ENCODE data around the gene GPR146. TPM values are rescaled to one million over a fixed set of nuclear protein-coding genes. Genes with fewer than 3 reads are reported as not detected.

Gene GPR146
- total and polyA plus RNA-seq, 2 of the 13 experiments (the other 11 are each of a cell fraction or from before 2014, with no cell fraction given) = 2.0 to 15.9 TPM

GRCh38 chr7:1081336-1081735 lies 37.0 kb downstream of the GPR146 start:
- H3K9me3 ChIP-seq (ENCODE audit: low read length) = no peaks in the 10 kb centered on the region
- ATAC-seq (no peak), FAIRE-seq (no peak), DNase-seq (ENCODE audit: low spot score) (no peak)
- ChIA-PET CTCF (ENCODE audit: low intra/inter-chr PET ratio, low total read pairs) (no interaction called here), POLR2A (no interaction called here)
- in situ Hi-C loops (cut with HindIII; ENCODE audit: extremely low pct_ligation_motif_present, low pct_unique_long_range_greater_than_20kb) (no loop called here), intact Hi-C loops (cut with micrococcal nuclease; ENCODE audit: unreplicated experiment) (no loop called here)
- TF ChIP-seq ZBTB7B (CRISPR knock-in tag; IDR thresholded peaks at IDR 0.05) = no peak
- no peak for TF ChIP-seq GATAD2A (CRISPR knock-in tag; IDR thresholded peaks at IDR 0.05)
- TF ChIP-seq ZNF234 (CRISPR knock-in tag; conservative IDR thresholded peaks at IDR 0.05) = no peak
- TF ChIP-seq TEAD3 (CRISPR knock-in tag; optimal IDR thresholded peaks at IDR 0.05; ENCODE audit: borderline replicate concordance) = no peak
- no peak for TF ChIP-seq ZNF883 (CRISPR knock-in tag; IDR thresholded peaks at IDR 0.05; ENCODE audit: not compliant biosample characterization)
- no peak for TF ChIP-seq NR2F6 (IDR thresholded peaks at IDR 0.05)
- no peak for TF ChIP-seq NR2F6 (CRISPR knock-in tag; IDR thresholded peaks at IDR 0.05)
- TF ChIP-seq ZBTB42 (CRISPR knock-in tag; IDR thresholded peaks at IDR 0.05) = no peak
- TF ChIP-seq, protein P1, sequence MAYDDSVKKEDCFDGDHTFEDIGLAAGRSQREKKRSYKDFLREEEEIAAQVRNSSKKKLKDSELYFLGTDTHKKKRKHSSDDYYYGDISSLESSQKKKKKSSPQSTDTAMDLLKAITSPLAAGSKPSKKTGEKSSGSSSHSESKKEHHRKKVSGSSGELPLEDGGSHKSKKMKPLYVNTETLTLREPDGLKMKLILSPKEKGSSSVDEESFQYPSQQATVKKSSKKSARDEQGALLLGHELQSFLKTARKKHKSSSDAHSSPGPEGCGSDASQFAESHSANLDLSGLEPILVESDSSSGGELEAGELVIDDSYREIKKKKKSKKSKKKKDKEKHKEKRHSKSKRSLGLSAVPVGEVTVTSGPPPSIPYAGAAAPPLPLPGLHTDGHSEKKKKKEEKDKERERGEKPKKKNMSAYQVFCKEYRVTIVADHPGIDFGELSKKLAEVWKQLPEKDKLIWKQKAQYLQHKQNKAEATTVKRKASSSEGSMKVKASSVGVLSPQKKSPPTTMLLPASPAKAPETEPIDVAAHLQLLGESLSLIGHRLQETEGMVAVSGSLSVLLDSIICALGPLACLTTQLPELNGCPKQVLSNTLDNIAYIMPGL (CRISPR knock-in tag; IDR thresholded peaks at IDR 0.05; ENCODE audit: borderline replicate concordance in 1 of 2, low read depth in 1 of 2) = no peak
- no peak for TF ChIP-seq ZIK1 (CRISPR knock-in tag; IDR thresholded peaks at IDR 0.05; ENCODE audit: borderline replicate concordance, low read depth)
- no peak for TF ChIP-seq NONO (IDR thresholded peaks at IDR 0.05)
- no peak for TF ChIP-seq NONO (CRISPR knock-in tag; conservative IDR thresholded peaks at IDR 0.05)
- no peak for TF ChIP-seq ZHX1 (CRISPR knock-in tag; IDR thresholded peaks at IDR 0.05; ENCODE audit: low read depth)
- TF ChIP-seq, protein P2, sequence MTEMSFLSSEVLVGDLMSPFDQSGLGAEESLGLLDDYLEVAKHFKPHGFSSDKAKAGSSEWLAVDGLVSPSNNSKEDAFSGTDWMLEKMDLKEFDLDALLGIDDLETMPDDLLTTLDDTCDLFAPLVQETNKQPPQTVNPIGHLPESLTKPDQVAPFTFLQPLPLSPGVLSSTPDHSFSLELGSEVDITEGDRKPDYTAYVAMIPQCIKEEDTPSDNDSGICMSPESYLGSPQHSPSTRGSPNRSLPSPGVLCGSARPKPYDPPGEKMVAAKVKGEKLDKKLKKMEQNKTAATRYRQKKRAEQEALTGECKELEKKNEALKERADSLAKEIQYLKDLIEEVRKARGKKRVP (CRISPR knock-in tag; IDR thresholded peaks at IDR 0.05) = no peak
- TF ChIP-seq MIER2 (CRISPR knock-in tag; IDR thresholded peaks at IDR 0.05) = no peak
- no peak for TF ChIP-seq ZNF484 (CRISPR knock-in tag; IDR thresholded peaks at IDR 0.05; ENCODE audit: borderline replicate concordance, low read depth)
- no peak for TF ChIP-seq ZNF274 (CRISPR knock-in tag; IDR thresholded peaks at IDR 0.05)
- TF ChIP-seq ZNF10 (CRISPR knock-in tag; IDR thresholded peaks at IDR 0.05; ENCODE audit: borderline replicate concordance, low read depth) = no peak
- no peak for TF ChIP-seq ZBTB38 (CRISPR knock-in tag; IDR thresholded peaks at IDR 0.05)
- no peak for TF ChIP-seq MEIS2 (CRISPR knock-in tag; IDR thresholded peaks at IDR 0.05)
- TF ChIP-seq CTCF (CRISPR knock-in tag; IDR thresholded peaks at IDR 0.05) = no peak
- no peaks in the 10 kb centered on the region for H4K20me1 ChIP-seq (ENCODE audit: insufficient read depth, low read length)
- H3K36me3 ChIP-seq (replicated peaks in 1 of 2; ENCODE audit: control insufficient read depth in 1 of 2, insufficient read depth in 2 of 2, low read length in 2 of 2) = peaks cover 2 to 15% of the 10 kb centered on the region in 2 experiments; a peak in 3 of 5 replicates
- no TSS peak for BruUV-seq (replicated peaks)
- no peak overlapping the region for H3K4me3 ChIP-seq (replicated peaks in 1 of 3; ENCODE audit: insufficient read depth in 1 of 3, low read depth in 2 of 3, low read length in 3 of 3)
- H3K27ac ChIP-seq (ENCODE audit: extremely low read length, insufficient read depth, low read length) = no peak overlapping the region
- no peaks in the 10 kb centered on the region for H3K79me2 ChIP-seq (ENCODE audit: insufficient read depth, low read length)
- no peak overlapping the region for H3K4me2 ChIP-seq (ENCODE audit: low read depth, low read length)
- 100% methylated on average over 12 of the region's 20 CpGs for WGBS (ENCODE audit: low lambda C conversion rate)
- H3K27me3 ChIP-seq (ENCODE audit: control insufficient read depth in 1 of 2, insufficient read depth in 2 of 2, low read length in 2 of 2) = no peaks in the 10 kb centered on the region
- H3K9ac ChIP-seq (ENCODE audit: insufficient read depth, low read depth, low read length) = no peak overlapping the region
- H3K4me1 ChIP-seq (ENCODE audit: insufficient read depth, low read length) = peaks cover 53% of the 10 kb centered on the region
- no peak overlapping the region for H2AFZ ChIP-seq (ENCODE audit: low read length)

All from HepG2 (cell line).